Astrocyte (in vitro differentiated cells and primary cell): ENCODE measurements around the gene GDI2. TPM values are rescaled to one million over a fixed set of nuclear protein-coding genes. Genes with fewer than 3 reads are reported as not detected.

Source experiments
- DNase-seq: peaks from one replicate; pipeline ENCODE4 v3.0.0-alpha.2; 2010; ENCODE audit warnings: low read depth
- FAIRE-seq: peaks from 2 replicates; lab custom pipeline; 2011; peaks lifted over from hg19 to GRCh38; lab: Jason Lieb, UNC
- H2AFZ ChIP-seq: 2 replicates; pipeline ENCODE4 v1.6.0; 2012; ENCODE audit warnings: low read depth, low read length, inconsistent platforms
- H3K27ac ChIP-seq: 2 replicates; pipeline ENCODE4 v1.5.1; 2011; ENCODE audit warnings: low read depth, low read length, inconsistent platforms
- H3K27me3 ChIP-seq: 2 replicates; pipeline ENCODE4 v1.6.0; 2011; ENCODE audit warnings: low read length, inconsistent platforms; ENCODE audit not compliant: insufficient read depth
- H3K36me3 ChIP-seq: 2 replicates; pipeline ENCODE4 v1.5.1; 2011; ENCODE audit warnings: low read length, inconsistent platforms; ENCODE audit not compliant: insufficient read depth
- H3K4me1 ChIP-seq: 2 replicates; pipeline ENCODE4 v1.5.1; 2011; ENCODE audit warnings: low read length, inconsistent platforms; ENCODE audit not compliant: insufficient read depth
- H3K4me2 ChIP-seq: 2 replicates; pipeline ENCODE4 v1.6.0; 2012; ENCODE audit warnings: low read length, inconsistent platforms
- H3K4me3 ChIP-seq: 2 replicates; pipeline ENCODE4 v1.5.1; 2011; ENCODE audit warnings: low read depth, mild to moderate bottlenecking, low read length, inconsistent platforms; ENCODE audit not compliant: insufficient read depth
- H3K79me2 ChIP-seq: 2 replicates; pipeline ENCODE4 v1.6.0; 2012; ENCODE audit warnings: mild to moderate bottlenecking, low read length, inconsistent platforms; ENCODE audit not compliant: insufficient read depth
- H3K9ac ChIP-seq: 2 replicates; pipeline ENCODE4 v1.6.0; 2012; ENCODE audit warnings: mild to moderate bottlenecking, low read length, inconsistent platforms
- H3K9me3 ChIP-seq: 2 replicates; pipeline ENCODE4 v1.5.1; 2012; ENCODE audit warnings: low read depth, mild to moderate bottlenecking, low read length, inconsistent platforms; ENCODE audit not compliant: insufficient read depth
- H4K20me1 ChIP-seq: 2 replicates; pipeline ENCODE4 v1.6.0; 2012; ENCODE audit warnings: low read length, inconsistent platforms; ENCODE audit not compliant: insufficient read depth
- H3K27ac Mint-ChIP-seq: one replicate; pipeline ENCODE4 v1.8.0; 2021; ENCODE audit warnings: mild to moderate bottlenecking, mixed read lengths; ENCODE audit not compliant: unreplicated experiment
- H3K27me3 Mint-ChIP-seq: one replicate; pipeline ENCODE4 v1.8.0; 2021; ENCODE audit warnings: low read depth, mixed read lengths; ENCODE audit not compliant: unreplicated experiment
- H3K36me3 Mint-ChIP-seq: one replicate; pipeline ENCODE4 v1.8.0; 2021; ENCODE audit warnings: low read depth, mixed read lengths; ENCODE audit not compliant: unreplicated experiment
- H3K4me1 Mint-ChIP-seq: one replicate; pipeline ENCODE4 v1.8.0; 2021; ENCODE audit warnings: low read depth, mixed read lengths; ENCODE audit not compliant: unreplicated experiment
- H3K4me3 Mint-ChIP-seq: one replicate; pipeline ENCODE4 v1.8.0; 2021; ENCODE audit warnings: mild to moderate bottlenecking, moderate library complexity, mixed read lengths; ENCODE audit not compliant: unreplicated experiment
- H3K9me3 Mint-ChIP-seq: one replicate; pipeline ENCODE4 v1.8.0; 2021; ENCODE audit warnings: mild to moderate bottlenecking, mixed read lengths; ENCODE audit not compliant: unreplicated experiment
- CTCF ChIP-seq: IDR thresholded peaks from 2 replicates; pipeline ENCODE4 v1.5.1; 2011; ENCODE audit warnings: low read depth, mild to moderate bottlenecking, inconsistent platforms, low read length, moderate library complexity; ENCODE audit not compliant: insufficient read depth
- EZH2 ChIP-seq: IDR thresholded peaks from 2 replicates; pipeline ENCODE4 v1.6.1; 2012; ENCODE audit warnings: mild to moderate bottlenecking, low read length, inconsistent platforms; ENCODE audit not compliant: insufficient read depth
- total RNA-seq: library from RNA; stranded (reverse); gene quantifications from 2 replicates; pipeline ENCODE4 v1.2.1, GENCODE V29; 2021

Gene GDI2
- total RNA-seq, 1 donor from 2014 or later: 280 TPM

DNA sequence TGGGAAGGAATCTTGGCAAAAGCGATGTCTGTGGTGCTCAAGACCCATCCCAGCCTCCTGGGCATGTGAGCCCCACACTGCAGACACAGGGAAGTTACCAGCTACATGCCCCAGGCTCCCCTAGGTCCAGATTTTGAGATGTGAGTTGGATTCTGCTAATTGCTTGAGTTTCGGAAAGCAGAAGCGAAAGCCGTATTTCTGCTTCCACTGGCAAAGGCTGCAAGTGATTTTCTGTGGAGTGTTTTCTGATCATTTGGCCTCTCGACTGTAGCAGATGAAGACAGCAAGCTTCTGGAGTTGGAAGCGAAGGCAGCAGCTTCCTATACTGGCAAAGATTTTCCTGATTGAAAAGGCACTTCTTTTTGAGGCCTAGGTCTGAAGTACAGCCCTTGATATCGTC, 46.8 kb upstream of the GDI2 start:
- Histone ChIP-seq H3K36me3 (no peaks in the 10 kb centered on the region), H3K9ac (no peak overlapping the region), H3K79me2 (no peaks in the 10 kb centered on the region), H2AFZ (no peak overlapping the region), H3K4me2 (no peak overlapping the region), H4K20me1 (no peaks in the 10 kb centered on the region), H3K4me3 (no peak overlapping the region), H3K9me3 (no peaks in the 10 kb centered on the region), H3K4me1 (no peaks in the 10 kb centered on the region), H3K27ac (no peak overlapping the region), H3K27me3 (no peaks in the 10 kb centered on the region)
- Mint-ChIP-seq H3K36me3 (no peaks in the 10 kb centered on the region), H3K9me3 (peaks cover 11% of the 10 kb centered on the region), H3K4me3 (no peak overlapping the region), H3K27me3 (peaks cover 6% of the 10 kb centered on the region), H3K27ac (no peak overlapping the region), H3K4me1 (peaks cover 7% of the 10 kb centered on the region)
- FAIRE-seq: no peak
- no peak for TF ChIP-seq CTCF
- TF ChIP-seq EZH2: no peak
- DNase-seq: no peak

DNA sequence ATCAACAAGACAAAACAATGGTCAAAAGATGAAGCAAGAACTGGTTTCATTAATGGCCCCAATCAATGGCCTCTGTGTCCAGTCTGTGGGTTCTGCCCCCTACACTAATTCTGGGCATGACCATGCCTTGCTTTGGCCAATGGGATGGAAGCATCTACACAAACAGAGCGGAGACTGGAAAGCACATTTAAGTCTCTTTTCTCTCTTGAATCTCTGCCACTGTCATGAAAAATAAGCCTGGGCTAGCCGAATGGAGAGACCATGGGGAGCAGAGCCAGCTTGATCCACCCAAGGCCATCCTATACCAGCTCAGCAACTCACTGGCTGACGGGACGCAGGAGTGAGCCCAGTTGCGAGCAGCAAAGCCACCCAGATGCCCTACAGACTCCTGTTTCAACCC, 45.6 kb upstream of the GDI2 start:
- Mint-ChIP-seq H3K27ac (no peak overlapping the region), H3K36me3 (no peaks in the 10 kb centered on the region), H3K4me1 (peaks cover 7% of the 10 kb centered on the region), H3K9me3 (peaks cover 4% of the 10 kb centered on the region), H3K4me3 (no peak overlapping the region), H3K27me3 (peaks cover 6% of the 10 kb centered on the region)
- no peak for TF ChIP-seq EZH2
- no peak for TF ChIP-seq CTCF
- no peak for DNase-seq
- no peaks in the 10 kb centered on the region for H4K20me1 ChIP-seq
- FAIRE-seq: no peak
- no peak overlapping the region for H2AFZ ChIP-seq
- no peaks in the 10 kb centered on the region for H3K4me1 ChIP-seq
- no peak overlapping the region for H3K4me3 ChIP-seq
- H3K79me2 ChIP-seq: no peaks in the 10 kb centered on the region
- no peaks in the 10 kb centered on the region for H3K36me3 ChIP-seq
- no peak overlapping the region for H3K9ac ChIP-seq
- H3K9me3 ChIP-seq: no peaks in the 10 kb centered on the region
- H3K27ac ChIP-seq: no peak overlapping the region
- no peaks in the 10 kb centered on the region for H3K27me3 ChIP-seq
- H3K4me2 ChIP-seq: no peak overlapping the region

- DNase-seq: no peak
- H3K27ac Mint-ChIP-seq: no peak overlapping the region
Observed at GRCh38 chr10:5856701-5857004, 43.4 kb upstream of the GDI2 start.

More at GRCh38 chr10:5856701-5857004, 43.4 kb upstream of the GDI2 start:
- no peaks in the 10 kb centered on the region for H4K20me1 ChIP-seq
- Mint-ChIP-seq H3K27me3 (peaks cover 6% of the 10 kb centered on the region), H3K4me1 (peaks cover 5% of the 10 kb centered on the region), H3K4me3 (no peak overlapping the region), H3K36me3 (no peaks in the 10 kb centered on the region), H3K9me3 (no peaks in the 10 kb centered on the region)
- H3K27ac ChIP-seq: no peak overlapping the region
- no peaks in the 10 kb centered on the region for H3K9me3 ChIP-seq
- H3K79me2 ChIP-seq: no peaks in the 10 kb centered on the region
- no peak overlapping the region for H2AFZ ChIP-seq
- FAIRE-seq: no peak
- H3K4me1 ChIP-seq: no peaks in the 10 kb centered on the region
- TF ChIP-seq EZH2 (no peak), CTCF (no peak)
- no peak overlapping the region for H3K4me3 ChIP-seq
- H3K36me3 ChIP-seq: no peaks in the 10 kb centered on the region
- H3K27me3 ChIP-seq: no peaks in the 10 kb centered on the region
- no peak overlapping the region for H3K4me2 ChIP-seq
- no peak overlapping the region for H3K9ac ChIP-seq
